Activated B cell treated with CpG ODN at 0.5 μM for 24 hours (primary cell): ENCODE measurements around the gene APBA2. TPM values are rescaled to one million over a fixed set of nuclear protein-coding genes. Genes with fewer than 3 reads are reported as not detected.

ENCODE experiments used
- ATAC-seq: fragments of 200-7000 bp; cut with Tn5 transposase; one replicate; pipeline ENCODE4 v1.10.0; 2021; ENCODE audit warnings: low read depth, mild to moderate bottlenecking, moderate library complexity
- CTCF ChIA-PET: fragments of 350-600 bp; sonication (Branson Sonifier 250); formaldehyde crosslinking; loops from one replicate; lab custom pipeline; 2021; ENCODE audit warnings: antibody characterized with exemption; lab: Charles Lee
- POLR2A ChIA-PET: fragments of 350-600 bp; sonication (Branson Sonifier 250); formaldehyde crosslinking; loops from one replicate; lab custom pipeline; 2021; ENCODE audit warnings: antibody characterized with exemption; lab: Charles Lee
- DNase-seq: peaks from one replicate; pipeline ENCODE4 v3.0.0; 2022
- H3K27ac Mint-ChIP-seq: one replicate; pipeline ENCODE4 v1.8.0; 2020; ENCODE audit warnings: mixed read lengths
- H3K27me3 Mint-ChIP-seq: one replicate; pipeline ENCODE4 v1.8.0; 2021; ENCODE audit warnings: mixed read lengths
- H3K36me3 Mint-ChIP-seq: one replicate; pipeline ENCODE4 v1.8.0; 2021; ENCODE audit warnings: low read depth, mixed read lengths
- H3K4me1 Mint-ChIP-seq: one replicate; pipeline ENCODE4 v1.8.0; 2021; ENCODE audit warnings: mixed read lengths
- H3K4me3 Mint-ChIP-seq: one replicate; pipeline ENCODE4 v1.8.0; 2020; ENCODE audit warnings: mild to moderate bottlenecking, mixed read lengths
- H3K9me3 Mint-ChIP-seq: one replicate; pipeline ENCODE4 v1.8.0; 2020; ENCODE audit warnings: mixed read lengths
- CTCF ChIP-seq: fragments of 200-600 bp; IDR thresholded peaks from one replicate; pipeline ENCODE4 v1.8.0; 2022; ENCODE audit warnings: antibody characterized with exemption, mild to moderate bottlenecking
- intact Hi-C: fragments of 100-400 bp; cut with micrococcal nuclease; formaldehyde crosslinking; loops from one replicate; pipeline ENCODE4 v1.15.1; 2024
- total RNA-seq: library from RNA; stranded (reverse); gene quantifications from 2 replicates; pipeline ENCODE4 v1.2.3, GENCODE V29; 2022

Gene APBA2
- total RNA-seq, 1 donor from 2014 or later = not detected

- no peak for DNase-seq
- no peaks in the 10 kb centered on the region for H3K27me3 Mint-ChIP-seq
- no peaks in the 10 kb centered on the region for H3K4me1 Mint-ChIP-seq
- ChIA-PET CTCF (no interaction called here), POLR2A (no interaction called here)
- intact Hi-C loops = loop anchor here (10.0 kb wide), 1 partner anchor 58 kb away; no protein-coding TSS in a partner anchor
- no peak overlapping the region for H3K27ac Mint-ChIP-seq
- H3K4me3 Mint-ChIP-seq = no peak overlapping the region
- no peaks in the 10 kb centered on the region for H3K36me3 Mint-ChIP-seq
- no peak for ATAC-seq
- TF ChIP-seq CTCF = no peak
- peaks cover 7% of the 10 kb centered on the region for H3K9me3 Mint-ChIP-seq
Observed at GRCh38 chr15:29032751-29033150, 147.0 kb downstream of the APBA2 start.

GRCh38 chr15:29034151-29034550 is 148.4 kb downstream of the APBA2 start:
- no peak for TF ChIP-seq CTCF
- H3K27me3 Mint-ChIP-seq = no peaks in the 10 kb centered on the region
- intact Hi-C loops = loop anchor here (10.0 kb wide), 1 partner anchor 59 kb away; no protein-coding TSS in a partner anchor
- ChIA-PET CTCF (no interaction called here), POLR2A (no interaction called here)
- H3K27ac Mint-ChIP-seq = no peak overlapping the region
- DNase-seq (no peak), ATAC-seq (no peak)
- H3K36me3 Mint-ChIP-seq = no peaks in the 10 kb centered on the region
- peaks cover 4% of the 10 kb centered on the region for H3K9me3 Mint-ChIP-seq
- no peak overlapping the region for H3K4me3 Mint-ChIP-seq
- no peaks in the 10 kb centered on the region for H3K4me1 Mint-ChIP-seq

GRCh38 chr15:29034593-29035335 is 149.0 kb downstream of the APBA2 start:
- intact Hi-C loops = loop anchor here (10.0 kb wide), 1 partner anchor 60 kb away; no protein-coding TSS in a partner anchor
- DNase-seq (no peak), ATAC-seq (no peak)
- no peak overlapping the region for H3K27ac Mint-ChIP-seq
- H3K4me3 Mint-ChIP-seq = no peak overlapping the region
- no peaks in the 10 kb centered on the region for H3K36me3 Mint-ChIP-seq
- no peaks in the 10 kb centered on the region for H3K27me3 Mint-ChIP-seq
- CTCF ChIA-PET = no interaction called here
- H3K4me1 Mint-ChIP-seq = no peaks in the 10 kb centered on the region
- TF ChIP-seq CTCF = no peak
- POLR2A ChIA-PET = no interaction called here
- H3K9me3 Mint-ChIP-seq = peaks cover 4% of the 10 kb centered on the region

- no peak for ATAC-seq
- no peak overlapping the region for H3K4me3 Mint-ChIP-seq
- no peak for DNase-seq
- intact Hi-C loops = loop anchor here (10.0 kb wide), 1 partner anchor 61 kb away; no protein-coding TSS in a partner anchor
- POLR2A ChIA-PET = no interaction called here
- peaks cover 4% of the 10 kb centered on the region for H3K9me3 Mint-ChIP-seq
- no peaks in the 10 kb centered on the region for H3K27me3 Mint-ChIP-seq
- no peaks in the 10 kb centered on the region for H3K36me3 Mint-ChIP-seq
- H3K4me1 Mint-ChIP-seq = no peaks in the 10 kb centered on the region
- CTCF ChIA-PET = no interaction called here
- no peak for TF ChIP-seq CTCF
- H3K27ac Mint-ChIP-seq = no peak overlapping the region
Observed at GRCh38 chr15:29035336-29036285, 149.8 kb downstream of the APBA2 start.
